HG02981 (cell line): ENCODE data around the gene DTNBP1.

Source experiments
- ATAC-seq: cut with Tn5 transposase; IDR thresholded peaks from one replicate; pipeline ENCODE4 v1.9.1; 2021; ENCODE audit warnings: mild to moderate bottlenecking, moderate library complexity; ENCODE audit not compliant: unreplicated experiment

DTNBP1 gene

DNA sequence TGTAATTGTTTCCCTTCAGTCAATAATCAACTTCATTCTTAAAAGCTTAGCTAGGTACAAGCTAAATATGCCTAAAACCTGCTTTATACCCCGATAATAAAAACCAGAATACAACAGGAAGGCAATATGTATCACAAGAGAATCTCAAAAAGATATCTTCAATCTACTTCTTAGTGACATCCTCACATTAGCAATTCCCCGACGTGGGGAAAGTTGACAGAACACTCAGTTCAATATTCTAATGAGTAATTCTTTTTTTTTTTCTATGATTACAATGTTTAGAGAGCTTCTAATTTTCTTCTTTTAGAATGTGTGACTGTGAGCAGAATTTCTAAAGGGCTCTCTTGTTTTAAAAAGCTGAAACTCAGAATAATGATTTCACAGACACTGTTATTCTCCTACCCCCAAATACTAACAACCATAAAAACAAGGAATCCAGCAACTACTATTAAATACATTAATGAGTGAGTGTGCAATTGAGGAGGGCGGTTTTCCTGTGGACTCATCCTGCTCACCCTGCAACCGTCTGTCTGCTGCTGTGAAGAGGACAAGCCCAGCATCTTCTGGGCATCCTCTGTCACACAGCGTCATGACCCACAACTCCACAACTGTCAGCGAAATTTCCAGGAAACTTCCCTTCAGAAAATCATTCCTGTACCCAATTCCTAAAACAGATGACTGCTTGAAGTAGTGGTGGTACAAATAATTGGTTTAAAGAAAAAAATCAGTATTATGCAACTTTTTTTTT is 68.1 kb downstream of the DTNBP1 start:
- ATAC-seq, result no peak

DNA sequence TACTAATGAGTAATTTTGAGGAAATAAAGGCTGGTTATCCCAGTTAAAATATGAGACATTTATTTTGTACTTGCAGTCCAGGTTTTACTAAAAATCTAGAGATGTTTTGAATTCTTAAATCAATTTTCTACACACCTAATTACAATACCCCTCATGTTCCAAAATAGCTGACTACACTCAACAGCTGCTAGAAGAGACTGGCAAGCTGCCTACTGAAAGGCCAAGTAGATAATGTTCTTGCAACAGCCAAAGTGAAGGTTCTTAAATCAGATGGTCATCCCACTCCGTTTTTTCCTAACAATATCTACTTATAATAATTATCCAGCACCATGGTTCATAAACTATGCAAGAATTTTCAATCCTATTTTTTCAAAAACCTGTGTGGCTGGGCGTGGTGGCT is 69.0 kb downstream of the DTNBP1 start:
- no peak for ATAC-seq

DNA sequence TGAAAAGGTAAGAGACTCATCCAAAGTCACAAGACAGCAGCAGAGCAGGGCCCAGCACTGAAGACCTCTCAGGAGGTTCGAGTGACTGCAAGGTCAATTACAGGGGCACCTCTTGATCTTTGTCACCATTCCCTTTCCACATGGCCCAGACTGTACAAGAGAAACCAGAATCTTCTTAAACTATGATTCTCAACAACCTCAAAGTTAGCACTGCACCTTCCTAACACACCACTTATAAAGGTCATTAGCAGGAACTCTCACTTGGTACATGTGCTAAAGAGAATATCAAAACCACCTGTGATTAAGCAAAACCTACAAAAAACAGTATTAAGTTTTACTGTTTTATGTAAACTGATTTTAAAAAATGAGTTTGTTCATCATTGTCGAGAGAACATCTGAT is 70.2 kb downstream of the DTNBP1 start:
- ATAC-seq, result no peak

DNA sequence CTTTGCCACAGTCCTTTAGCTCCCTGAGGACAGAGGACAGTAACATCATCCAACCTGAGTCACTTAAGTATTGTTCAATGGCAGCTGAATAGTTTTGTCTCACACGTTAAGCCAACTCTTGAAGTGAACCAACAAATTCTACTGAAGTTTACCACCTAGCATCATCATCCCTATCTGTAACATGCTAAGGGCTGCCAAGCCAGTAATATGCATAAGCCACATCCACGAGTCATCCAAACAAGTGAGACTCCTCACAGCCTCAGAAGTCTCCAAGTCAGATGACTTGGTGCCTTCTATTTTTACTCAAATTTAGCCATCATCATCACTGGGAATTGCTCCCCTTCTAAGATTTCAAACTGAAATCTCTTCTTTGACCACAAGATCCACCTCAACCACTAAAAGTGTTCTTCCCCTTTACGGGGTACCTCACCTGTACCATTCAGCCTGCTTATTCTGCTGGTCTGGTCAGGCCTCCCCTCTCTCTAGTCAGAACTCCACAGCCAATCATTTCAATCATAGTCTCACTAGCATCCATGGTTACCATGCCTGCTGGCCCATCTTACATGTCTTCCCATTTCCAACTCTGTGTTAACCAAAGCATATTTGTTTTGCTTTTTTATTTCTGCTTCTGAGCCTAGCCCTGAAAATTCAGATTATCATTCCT is 73.7 kb downstream of the DTNBP1 start:
- no peak for ATAC-seq

DNA sequence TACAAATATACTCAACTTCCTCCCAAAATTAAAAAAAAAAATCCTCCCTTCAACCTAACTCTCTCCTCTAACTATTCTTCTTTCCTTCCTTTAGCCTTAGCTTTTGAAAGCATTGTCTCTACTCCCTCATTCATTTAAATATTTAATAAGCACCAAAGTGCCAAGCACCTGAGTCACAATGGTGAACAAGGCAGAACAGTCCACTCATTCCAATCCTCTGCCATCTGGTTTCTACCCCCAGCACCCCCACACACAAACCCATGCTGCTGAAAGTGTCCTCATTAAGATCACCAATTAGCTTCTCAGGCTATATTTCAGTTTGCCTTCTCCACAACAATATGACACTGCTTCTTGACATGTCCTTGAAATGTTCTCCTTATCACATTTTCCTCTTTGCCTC is 76.3 kb downstream of the DTNBP1 start:
- ATAC-seq, result no peak

DNA sequence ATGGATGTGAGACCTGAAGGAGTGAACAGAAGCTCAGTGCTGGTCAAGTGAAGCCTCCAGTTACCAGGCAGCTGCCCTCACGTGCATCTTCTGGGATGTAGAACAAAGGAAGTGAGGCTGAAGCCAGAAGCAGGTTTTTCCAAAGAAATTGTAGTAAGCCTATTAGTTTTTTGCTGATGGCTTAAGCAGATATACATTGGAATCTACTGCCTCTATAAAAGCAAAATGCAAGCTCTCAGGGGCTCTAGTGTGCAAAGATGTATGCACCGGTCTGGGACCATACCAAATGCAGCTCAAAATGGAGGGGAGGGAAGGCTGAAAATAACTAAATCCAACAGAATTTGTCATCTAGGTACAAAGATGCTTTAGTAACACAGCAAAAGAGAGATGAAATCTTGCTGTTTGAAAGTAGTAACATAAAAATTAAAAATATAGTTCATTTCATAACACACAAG is 77.0 kb downstream of the DTNBP1 start:
- ATAC-seq, result no peak

DNA sequence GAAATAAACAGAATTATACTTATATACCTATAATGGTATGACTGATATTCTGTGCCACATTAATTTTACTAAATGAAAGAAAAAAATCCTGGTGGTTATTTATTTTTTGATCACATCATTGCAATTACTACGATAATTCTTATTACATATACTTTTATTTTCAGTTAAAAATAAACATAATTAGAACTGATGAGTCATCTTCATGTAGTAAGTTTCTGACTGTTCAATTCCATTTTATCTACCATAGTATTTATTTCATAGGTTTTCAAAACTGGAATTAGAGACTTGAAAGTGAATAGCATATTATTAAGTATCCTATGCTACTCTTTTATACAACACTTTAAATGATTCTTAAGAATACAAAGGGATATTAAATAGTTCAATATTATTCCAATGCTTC is 80.3 kb downstream of the DTNBP1 start:
- no peak for ATAC-seq

DNA sequence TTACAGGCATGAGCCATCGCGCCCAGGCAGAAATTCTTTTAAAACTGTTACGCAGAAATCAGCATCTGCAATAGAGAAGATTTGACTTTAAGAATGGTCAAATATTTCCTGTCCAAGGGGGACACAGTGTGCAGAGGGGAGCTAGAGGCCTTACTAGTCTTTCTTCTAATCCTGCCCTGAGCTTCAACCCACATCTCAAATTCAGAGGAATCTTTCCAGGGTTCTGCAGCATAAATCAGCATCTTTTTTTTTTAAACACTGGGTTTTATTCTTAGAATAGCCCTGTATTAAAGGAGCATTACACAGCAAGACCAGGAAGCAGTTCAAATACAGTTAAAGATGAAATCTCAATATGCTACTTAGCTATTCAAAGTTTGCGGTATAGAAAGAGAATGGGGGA is 81.1 kb downstream of the DTNBP1 start:
- ATAC-seq, result no peak

DNA sequence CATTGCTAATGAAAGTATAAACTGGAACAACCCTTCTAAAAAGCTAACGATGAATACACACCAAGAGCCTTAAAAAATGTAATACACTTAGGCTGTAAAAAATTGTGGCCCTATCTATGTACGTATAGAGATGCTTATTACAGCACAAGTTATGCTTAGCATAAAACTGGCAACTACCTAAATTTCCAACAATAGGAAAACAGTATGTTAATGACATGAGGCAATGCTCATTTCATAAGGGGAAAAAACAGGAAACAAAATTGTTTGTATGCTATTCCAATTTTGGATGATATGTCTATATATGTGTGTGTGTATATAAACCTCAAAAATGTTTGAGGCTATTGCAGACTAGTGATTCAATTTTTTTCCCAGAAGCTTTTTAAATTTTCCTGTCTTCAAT is 82.5 kb downstream of the DTNBP1 start:
- no peak for ATAC-seq

DNA sequence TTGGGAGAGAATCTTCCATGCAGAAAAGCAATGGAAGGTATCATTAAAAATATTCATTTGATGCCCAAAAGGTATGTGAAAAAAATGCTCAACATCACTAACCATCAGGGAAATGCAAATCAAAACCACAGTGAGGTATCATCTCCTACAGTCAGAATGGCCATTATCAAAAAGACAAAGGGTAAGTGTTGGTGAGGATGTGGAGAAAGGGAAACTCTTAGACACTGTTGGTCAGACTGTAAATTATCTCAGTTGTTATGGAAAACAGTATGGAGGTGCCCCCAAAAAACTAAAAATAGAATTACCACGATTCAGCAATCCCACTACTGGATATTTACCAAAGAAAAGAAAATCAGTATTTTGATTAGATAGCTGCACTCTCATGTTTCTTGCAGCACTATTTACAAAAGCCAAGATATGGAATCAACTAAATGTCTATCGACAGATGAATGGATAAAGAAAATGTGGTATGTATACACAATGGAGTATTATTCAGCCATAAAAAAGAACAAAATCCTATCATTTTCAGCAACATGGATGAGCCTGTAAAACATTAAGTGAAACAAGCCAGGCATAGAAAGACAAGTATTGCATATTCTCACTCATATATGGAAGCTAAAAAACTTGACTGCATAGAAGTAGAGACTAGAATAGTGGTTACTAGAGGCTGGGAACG is 84.0 kb downstream of the DTNBP1 start:
- peak; percentile 56 for ATAC-seq

DNA sequence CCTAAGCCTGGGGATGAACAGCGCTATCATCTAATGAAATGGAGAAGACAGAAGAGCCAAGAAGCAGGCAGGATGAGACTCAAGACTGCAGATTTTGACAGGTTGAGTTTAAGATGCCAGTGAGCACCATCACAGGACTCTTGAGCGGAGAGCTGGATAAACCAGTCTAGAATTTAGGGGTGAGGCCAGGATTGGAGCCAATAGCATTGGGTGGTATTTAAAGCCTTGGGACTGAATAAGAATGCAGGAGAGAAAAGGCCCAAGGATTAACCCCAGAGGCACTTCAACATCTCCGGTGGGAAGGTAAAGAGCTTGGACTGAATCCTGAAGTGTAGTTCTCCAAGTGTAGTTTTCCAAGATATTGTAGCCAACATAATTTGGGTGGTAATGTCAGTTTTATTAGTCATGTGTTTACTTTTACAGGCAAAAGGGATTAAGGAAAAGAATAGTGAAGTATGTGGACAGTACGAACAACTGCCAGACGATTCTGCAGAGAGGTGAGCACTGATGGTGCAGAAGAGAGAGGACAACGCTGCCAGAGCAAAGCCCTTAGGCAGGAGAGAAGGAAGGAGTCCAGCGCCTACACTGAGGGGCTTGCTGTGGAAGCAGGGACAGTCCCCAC is 85.2 kb downstream of the DTNBP1 start:
- no peak for ATAC-seq

DNA sequence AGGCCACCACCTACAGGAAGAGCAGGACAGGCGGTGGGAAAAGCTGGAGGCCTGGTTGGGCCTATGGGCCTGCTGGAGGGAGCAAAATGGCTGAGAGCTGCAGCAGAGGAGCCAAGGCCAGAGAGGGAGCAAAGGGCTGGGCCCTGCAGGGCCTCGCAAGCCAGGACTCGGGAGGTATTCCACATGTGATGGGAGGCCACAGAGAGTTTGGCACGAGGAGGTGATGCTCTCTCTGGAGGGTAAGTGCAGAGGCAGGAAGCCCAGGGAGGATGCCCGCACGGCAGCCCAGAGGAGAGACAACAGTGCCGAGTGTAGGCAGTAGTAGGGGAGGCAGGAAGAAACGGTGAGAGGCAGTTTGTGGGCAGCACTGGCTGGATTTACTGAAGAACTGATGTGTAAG is 85.7 kb downstream of the DTNBP1 start:
- no peak for ATAC-seq

DNA sequence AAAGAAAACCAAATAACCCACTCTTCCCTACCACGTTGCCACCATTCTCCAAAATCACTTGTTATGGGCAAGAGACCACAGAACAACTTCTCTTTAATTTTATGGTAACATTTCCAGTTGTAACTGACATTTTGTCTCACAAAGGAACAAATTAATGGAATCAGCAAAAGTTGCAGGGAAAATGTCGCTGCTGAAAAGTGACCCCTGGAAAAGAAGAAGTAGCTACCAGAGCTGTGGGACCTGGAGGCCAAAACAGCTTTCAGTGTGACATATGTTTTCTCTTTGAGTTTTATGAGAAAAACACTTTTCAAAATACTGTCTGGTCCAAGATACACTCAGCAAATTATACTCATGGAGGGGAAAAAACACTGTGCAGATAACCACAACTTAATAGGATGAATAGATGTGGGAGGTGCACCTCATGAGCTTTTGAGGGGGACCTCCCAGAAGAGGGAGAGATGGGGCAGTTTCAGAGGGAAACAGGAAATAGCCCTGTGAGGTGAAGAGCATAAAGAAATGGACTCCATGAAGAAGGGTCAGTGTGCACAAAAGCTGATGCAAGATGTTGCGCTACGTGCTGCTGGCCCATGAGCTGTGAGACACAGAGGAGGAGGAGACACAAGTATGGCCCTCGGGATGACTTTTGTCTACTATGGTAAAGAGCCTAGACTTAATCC is 87.3 kb downstream of the DTNBP1 start:
- no peak for ATAC-seq

DNA sequence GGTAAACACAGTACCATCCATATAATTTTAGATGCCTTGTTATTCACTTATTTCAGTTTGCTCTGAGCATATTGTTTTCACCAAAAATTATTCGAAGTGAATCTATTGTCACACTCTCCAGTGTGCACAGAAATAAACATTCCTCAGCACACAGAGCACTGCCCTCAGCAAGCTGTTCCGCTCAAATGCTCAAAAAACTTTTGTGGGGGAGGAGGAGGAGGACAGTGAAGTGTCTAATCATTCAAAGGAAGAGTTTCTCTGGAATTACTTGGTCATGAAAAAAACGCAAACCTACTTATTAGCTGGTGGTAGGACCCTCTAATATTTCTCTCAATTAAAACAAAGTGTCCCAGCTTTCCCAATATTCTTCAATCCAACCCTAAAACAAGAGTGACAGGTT is 88.3 kb downstream of the DTNBP1 start:
- no peak for ATAC-seq

DNA sequence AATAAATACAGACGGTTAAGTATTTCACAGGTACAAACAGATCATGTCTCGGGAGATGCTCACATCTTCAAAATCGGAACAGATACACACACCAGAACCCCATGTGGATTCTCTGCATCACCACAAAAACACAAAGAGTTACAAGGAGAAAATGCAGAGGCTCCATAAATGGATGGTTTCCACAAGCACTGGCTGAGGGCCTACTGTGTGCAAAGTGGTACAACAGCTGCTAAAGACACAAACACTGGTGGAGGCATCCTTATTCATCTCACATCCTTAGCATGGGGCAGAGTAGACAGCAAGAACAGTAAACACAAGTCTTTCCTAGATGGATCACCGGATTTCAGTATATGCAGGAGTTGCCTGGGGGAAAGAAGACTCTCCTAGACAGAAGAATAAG is 88.8 kb downstream of the DTNBP1 start:
- no peak for ATAC-seq

DNA sequence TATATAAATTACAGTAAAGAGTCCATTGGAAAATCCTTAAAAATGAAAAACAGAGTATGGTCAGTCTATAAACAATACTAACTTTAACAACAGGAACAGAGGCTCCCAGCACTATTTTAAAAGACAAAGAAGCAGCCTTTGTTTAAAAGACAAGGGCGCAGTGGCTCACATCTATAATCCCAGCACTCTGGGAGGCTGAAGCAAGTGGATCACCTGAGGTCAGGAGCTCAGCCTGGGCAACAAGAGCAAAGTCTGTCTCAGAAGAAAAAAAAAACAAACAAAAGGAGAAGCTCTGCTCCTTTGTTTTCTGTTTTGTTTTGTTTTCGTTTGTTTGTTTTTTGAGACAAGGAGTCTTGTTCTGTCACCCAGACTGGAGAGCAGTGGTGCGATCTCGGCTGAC is 89.4 kb downstream of the DTNBP1 start:
- no peak for ATAC-seq

DNA sequence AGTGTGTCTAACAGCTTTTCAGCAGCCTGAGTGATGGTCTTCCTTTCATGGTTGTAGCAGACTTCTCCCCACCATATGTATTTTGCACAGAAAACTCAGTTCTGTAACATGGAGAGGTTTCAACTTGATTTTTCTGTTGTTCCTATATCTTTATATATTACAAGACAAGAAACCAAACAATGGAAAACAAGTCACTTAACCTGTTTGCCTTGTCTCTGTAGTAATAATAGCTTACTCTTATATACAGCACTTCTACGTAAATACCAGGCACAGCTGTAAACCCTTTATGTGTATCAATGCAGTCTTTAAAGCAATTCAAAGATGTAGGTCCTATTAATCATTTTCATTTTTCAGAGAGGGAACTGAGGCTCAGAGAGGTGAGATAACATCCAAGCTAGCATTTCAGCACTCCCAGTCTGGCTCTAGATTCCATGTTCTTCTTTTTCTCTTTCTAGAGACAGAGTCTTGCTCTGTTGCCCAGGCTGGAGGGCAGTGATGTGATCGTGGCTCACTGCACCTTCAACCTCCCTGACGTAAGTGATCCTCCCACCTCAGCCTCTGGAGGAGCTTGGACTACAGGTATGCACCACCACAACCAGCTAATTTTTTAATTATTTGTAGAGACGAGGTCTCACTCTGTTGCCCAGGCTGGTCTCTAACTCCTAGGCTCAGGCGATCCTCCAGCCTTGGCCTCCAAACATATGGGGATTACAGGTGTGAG is 90.4 kb downstream of the DTNBP1 start:
- no peak for ATAC-seq

DNA sequence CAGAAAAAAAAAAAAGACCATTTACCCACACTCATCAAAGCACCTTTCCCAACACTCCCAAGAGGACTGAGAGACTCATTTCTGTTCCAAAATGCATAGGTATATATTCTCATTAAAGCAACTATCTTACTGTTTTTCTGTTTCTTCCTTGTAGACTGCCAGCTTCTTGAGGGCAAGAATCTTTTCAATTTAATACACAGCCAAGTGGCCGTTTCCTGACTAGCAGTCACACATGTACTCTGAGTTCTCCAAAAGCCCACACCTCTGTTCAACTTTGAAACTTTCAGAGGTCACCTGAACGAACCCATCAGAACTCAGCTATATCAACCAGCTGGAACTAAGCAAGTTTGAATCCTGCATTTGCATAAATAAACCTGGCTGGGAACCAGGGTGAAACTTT is 92.7 kb downstream of the DTNBP1 start:
- no peak for ATAC-seq

DNA sequence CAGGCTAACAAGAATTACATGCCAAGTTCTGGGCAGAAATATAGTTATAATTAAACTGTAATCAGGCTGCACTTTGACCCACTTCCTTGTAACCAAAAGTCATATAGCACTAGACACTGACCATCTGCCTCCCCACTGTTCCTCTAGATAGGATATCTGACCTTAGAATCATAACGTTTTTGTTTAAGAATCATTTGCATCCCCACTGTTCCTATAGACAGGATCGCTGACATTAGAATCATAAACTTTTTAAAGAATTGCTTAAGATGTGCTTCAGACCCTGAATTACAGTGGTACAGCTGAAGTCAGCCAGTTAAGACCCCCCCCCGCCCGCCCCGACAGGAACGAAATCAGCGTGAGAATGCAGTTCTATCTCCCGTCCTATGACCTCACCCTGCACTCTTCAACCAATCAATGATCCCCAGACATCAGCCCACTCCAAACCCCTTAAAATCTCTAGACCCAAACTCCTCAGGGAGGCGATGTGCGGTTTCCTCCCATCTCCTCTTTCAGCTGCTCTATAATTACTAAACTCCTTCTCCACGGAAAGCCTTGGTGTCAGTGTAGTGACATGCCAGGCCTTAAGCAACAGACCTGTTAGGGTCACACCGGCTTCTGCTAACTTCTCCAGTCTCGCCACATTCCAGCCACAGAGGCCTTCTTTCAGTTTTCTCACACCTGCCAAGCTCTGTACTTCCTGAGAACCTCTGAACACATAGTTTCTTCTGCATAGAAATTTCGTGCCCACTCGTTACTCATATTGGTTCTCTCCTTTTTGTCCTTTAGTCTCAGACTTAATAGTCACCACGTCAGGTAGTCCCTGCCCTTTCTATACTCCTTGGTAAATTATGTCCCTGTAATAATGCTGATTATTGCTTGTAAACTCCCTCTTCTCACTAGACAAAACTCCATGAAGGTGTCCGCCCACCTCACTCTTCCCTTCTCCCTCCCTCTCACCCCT is 93.5 kb downstream of the DTNBP1 start:
- ATAC-seq, result no peak
